IPS-15b (cell line): ENCODE data around the gene BPIFB1.

Experiments used
- H3K27me3 ChIP-seq: one replicate; pipeline ENCODE4 v1.6.1; 2013; ENCODE audit warnings: low read length; ENCODE audit not compliant: control insufficient read depth, insufficient read depth
- H3K36me3 ChIP-seq: one replicate; pipeline ENCODE4 v1.6.1; 2013; ENCODE audit warnings: low read length; ENCODE audit not compliant: control insufficient read depth, insufficient read depth
- H3K4me1 ChIP-seq: one replicate; pipeline ENCODE4 v1.6.1; 2013; ENCODE audit warnings: mild to moderate bottlenecking, low read length; ENCODE audit not compliant: control insufficient read depth, insufficient read depth
- H3K4me3 ChIP-seq: one replicate; pipeline ENCODE4 v1.5.1; 2013; ENCODE audit warnings: low read depth, low read length
- H3K9ac ChIP-seq: one replicate; pipeline ENCODE4 v1.6.1; 2013; ENCODE audit warnings: low read depth, mild to moderate bottlenecking, low read length
- H3K9me3 ChIP-seq: one replicate; pipeline ENCODE4 v1.6.1; 2013; ENCODE audit warnings: mild to moderate bottlenecking, low read length; ENCODE audit not compliant: control insufficient read depth, insufficient read depth

The BPIFB1 gene, protein sequence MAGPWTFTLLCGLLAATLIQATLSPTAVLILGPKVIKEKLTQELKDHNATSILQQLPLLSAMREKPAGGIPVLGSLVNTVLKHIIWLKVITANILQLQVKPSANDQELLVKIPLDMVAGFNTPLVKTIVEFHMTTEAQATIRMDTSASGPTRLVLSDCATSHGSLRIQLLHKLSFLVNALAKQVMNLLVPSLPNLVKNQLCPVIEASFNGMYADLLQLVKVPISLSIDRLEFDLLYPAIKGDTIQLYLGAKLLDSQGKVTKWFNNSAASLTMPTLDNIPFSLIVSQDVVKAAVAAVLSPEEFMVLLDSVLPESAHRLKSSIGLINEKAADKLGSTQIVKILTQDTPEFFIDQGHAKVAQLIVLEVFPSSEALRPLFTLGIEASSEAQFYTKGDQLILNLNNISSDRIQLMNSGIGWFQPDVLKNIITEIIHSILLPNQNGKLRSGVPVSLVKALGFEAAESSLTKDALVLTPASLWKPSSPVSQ

GRCh38 chr20:33282991-33283555 lies at the start of gene BPIFB1:
BPIFB1 (plus strand) TSS chr20:33283214; CDS start chr20:33286074, 2,860 bp downstream.
- H3K4me3 ChIP-seq: no peak within 1 kb of the TSS
- no peaks in the 10 kb centered on the region for H3K4me1 ChIP-seq
- no peaks in the 10 kb centered on the region for H3K9me3 ChIP-seq
- H3K9ac ChIP-seq: no peak within 1 kb of the TSS
- H3K27me3 ChIP-seq: no peaks in the 10 kb centered on the region
- H3K36me3 ChIP-seq: no peaks in the 10 kb centered on the region

GRCh38 chr20:33234050-33234449 lies 49.0 kb upstream of the BPIFB1 start:
- no peaks in the 10 kb centered on the region for H3K27me3 ChIP-seq
- H3K4me1 ChIP-seq: no peaks in the 10 kb centered on the region
- H3K4me3 ChIP-seq: no peak overlapping the region
- H3K36me3 ChIP-seq: no peaks in the 10 kb centered on the region
- no peak overlapping the region for H3K9ac ChIP-seq
- no peaks in the 10 kb centered on the region for H3K9me3 ChIP-seq

DNA sequence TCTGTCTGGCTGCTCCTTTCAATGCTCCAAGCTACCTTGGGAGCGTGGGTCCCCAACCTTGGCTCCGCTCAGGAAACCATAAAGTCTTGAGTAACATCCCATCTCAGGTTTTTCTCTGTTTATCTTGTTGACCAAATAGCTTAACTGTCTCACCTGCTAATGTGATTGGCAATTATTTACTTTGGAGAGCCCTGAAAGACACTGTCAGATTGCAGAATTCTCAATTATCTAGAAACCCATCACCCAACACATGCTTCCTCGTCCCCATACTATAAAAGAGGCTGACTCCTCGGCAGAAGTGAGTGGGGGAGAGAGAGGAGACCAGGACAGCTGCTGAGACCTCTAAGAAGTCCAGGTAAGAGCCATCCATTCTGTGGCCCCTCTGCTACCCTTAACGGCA lies 47.3 kb upstream of the BPIFB1 start, which contains the start of gene BPIFA1:
TSS of gene BPIFA1 (plus strand) at position 301 of the 400 bp plus-strand sequence. CDS start 1,716 bp downstream, outside the sequence.
- Histone ChIP-seq H3K4me3 (no peak within 1 kb of the TSS), H3K27me3 (no peaks in the 10 kb centered on the region), H3K4me1 (no peaks in the 10 kb centered on the region), H3K9ac (no peak within 1 kb of the TSS), H3K36me3 (no peaks in the 10 kb centered on the region), H3K9me3 (no peaks in the 10 kb centered on the region)

- Histone ChIP-seq H3K27me3 (no peaks in the 10 kb centered on the region), H3K9ac (no peak overlapping the region), H3K4me1 (no peaks in the 10 kb centered on the region), H3K4me3 (no peak overlapping the region), H3K9me3 (no peaks in the 10 kb centered on the region), H3K36me3 (no peaks in the 10 kb centered on the region)
Measured at GRCh38 chr20:33236351-33236750, 46.7 kb upstream of the BPIFB1 start.

DNA sequence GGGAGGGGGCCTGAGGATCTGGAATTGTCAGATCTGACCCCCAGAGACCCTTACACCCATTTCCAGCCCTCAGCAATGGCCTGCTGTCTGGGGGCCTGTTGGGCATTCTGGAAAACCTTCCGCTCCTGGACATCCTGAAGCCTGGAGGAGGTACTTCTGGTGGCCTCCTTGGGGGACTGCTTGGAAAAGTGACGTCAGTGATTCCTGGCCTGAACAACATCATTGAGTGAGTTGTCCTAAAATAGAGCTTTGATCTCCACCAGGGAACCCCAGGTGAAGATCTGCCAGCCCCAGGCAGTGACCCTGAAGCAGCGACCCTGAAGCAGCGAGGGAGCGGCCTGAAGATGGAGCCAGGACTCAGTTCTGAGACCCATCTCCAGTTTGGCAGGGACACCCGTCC lies 45.0 kb upstream of the BPIFB1 start:
- Histone ChIP-seq H3K4me3 (no peak overlapping the region), H3K4me1 (no peaks in the 10 kb centered on the region), H3K27me3 (no peaks in the 10 kb centered on the region), H3K9me3 (no peaks in the 10 kb centered on the region), H3K36me3 (no peaks in the 10 kb centered on the region), H3K9ac (no peak overlapping the region)

DNA sequence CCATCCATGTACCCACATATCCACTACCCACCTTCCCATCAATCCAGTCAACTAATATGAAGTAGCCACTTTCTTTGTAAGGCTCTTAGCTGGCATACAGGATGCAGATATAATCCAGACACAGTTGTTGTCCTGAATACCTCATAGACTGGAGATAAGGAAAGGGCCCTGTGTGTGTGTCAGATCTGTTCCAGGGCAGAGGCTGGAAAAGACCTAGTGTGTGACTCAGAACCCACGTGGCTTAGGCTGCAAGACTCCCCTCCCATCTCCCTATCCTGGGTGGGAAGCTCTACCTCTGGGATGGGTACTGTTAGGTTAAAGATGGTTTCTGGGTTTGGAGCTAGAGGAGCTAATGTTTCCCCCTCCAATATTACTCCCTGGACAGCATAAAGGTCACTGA lies 43.6 kb upstream of the BPIFB1 start:
- no peak overlapping the region for H3K9ac ChIP-seq
- no peaks in the 10 kb centered on the region for H3K27me3 ChIP-seq
- no peaks in the 10 kb centered on the region for H3K36me3 ChIP-seq
- no peak overlapping the region for H3K4me3 ChIP-seq
- H3K4me1 ChIP-seq: no peaks in the 10 kb centered on the region
- no peaks in the 10 kb centered on the region for H3K9me3 ChIP-seq

- H3K27me3 ChIP-seq: no peaks in the 10 kb centered on the region
- H3K36me3 ChIP-seq: no peaks in the 10 kb centered on the region
- H3K4me1 ChIP-seq: no peaks in the 10 kb centered on the region
- H3K9me3 ChIP-seq: no peaks in the 10 kb centered on the region
- H3K9ac ChIP-seq: no peak overlapping the region
- H3K4me3 ChIP-seq: no peak overlapping the region
Measured at GRCh38 chr20:33239979-33240736, 42.9 kb upstream of the BPIFB1 start.

DNA sequence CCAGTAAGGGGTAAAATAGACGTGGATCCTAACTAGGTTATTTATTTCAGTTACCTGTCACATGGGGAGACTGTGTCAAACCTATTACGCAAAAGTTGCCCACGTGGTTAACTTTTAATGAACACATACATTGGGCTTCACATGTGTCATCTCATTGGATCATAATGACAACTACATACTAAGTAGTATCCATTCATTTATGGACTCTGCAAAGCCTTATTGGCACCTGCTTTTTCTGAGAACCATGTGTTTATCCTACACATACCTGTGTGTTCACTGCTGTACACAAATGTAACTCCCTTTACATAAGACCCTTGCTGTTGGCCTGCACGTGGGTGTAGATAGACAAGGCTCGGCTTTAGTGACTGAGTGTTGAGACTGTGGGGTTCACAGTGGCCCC lies 42.1 kb upstream of the BPIFB1 start:
- Histone ChIP-seq H3K4me1 (no peaks in the 10 kb centered on the region), H3K9me3 (no peaks in the 10 kb centered on the region), H3K36me3 (no peaks in the 10 kb centered on the region), H3K9ac (no peak overlapping the region), H3K4me3 (no peak overlapping the region), H3K27me3 (no peaks in the 10 kb centered on the region)

GRCh38 chr20:33242319-33243100 lies 40.5 kb upstream of the BPIFB1 start:
- H3K4me3 ChIP-seq: no peak overlapping the region
- H3K36me3 ChIP-seq: no peaks in the 10 kb centered on the region
- H3K9ac ChIP-seq: no peak overlapping the region
- H3K27me3 ChIP-seq: no peaks in the 10 kb centered on the region
- H3K4me1 ChIP-seq: no peaks in the 10 kb centered on the region
- no peaks in the 10 kb centered on the region for H3K9me3 ChIP-seq

- H3K36me3 ChIP-seq: no peaks in the 10 kb centered on the region
- no peak overlapping the region for H3K4me3 ChIP-seq
- no peaks in the 10 kb centered on the region for H3K27me3 ChIP-seq
- no peak overlapping the region for H3K9ac ChIP-seq
- no peaks in the 10 kb centered on the region for H3K9me3 ChIP-seq
- no peaks in the 10 kb centered on the region for H3K4me1 ChIP-seq
Measured at GRCh38 chr20:33246077-33246476, 36.9 kb upstream of the BPIFB1 start.

DNA sequence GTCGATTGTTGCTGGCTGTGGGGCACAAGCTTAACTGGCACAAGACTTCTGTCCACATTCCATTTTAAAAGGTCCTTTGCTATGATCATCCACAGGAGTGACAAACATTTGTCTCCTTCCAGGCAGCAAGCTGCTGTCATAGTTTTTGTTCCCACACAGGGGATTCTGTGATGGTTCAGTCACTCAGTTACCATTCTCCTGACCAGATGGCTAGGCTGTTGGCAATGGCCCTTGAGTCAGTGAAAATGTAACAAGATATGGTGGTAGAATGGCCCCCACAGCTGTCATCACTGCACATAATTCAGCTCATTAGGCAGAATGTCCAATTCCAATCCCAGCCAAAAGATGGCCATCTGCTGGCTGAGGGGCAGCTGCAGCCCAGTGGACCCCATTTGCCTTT lies 33.6 kb upstream of the BPIFB1 start:
- H3K9ac ChIP-seq: no peak overlapping the region
- no peaks in the 10 kb centered on the region for H3K27me3 ChIP-seq
- no peaks in the 10 kb centered on the region for H3K4me1 ChIP-seq
- no peaks in the 10 kb centered on the region for H3K9me3 ChIP-seq
- no peaks in the 10 kb centered on the region for H3K36me3 ChIP-seq
- no peak overlapping the region for H3K4me3 ChIP-seq
